GM23248 (cell line): ENCODE results near the gene ZFYVE21. TPM values are rescaled to one million over a fixed set of nuclear protein-coding genes. Genes with fewer than 3 reads are reported as not detected.

Source experiments
- DNase-seq: peaks from one replicate; pipeline ENCODE4 v3.0.0-alpha.2; 2015
- H2AFZ ChIP-seq: fragments of 200-600 bp; sonication (generic); 2 replicates; pipeline ENCODE4 v1.6.1; 2016; ENCODE audit warnings: antibody characterized with exemption
- H3F3A ChIP-seq: fragments of 200-600 bp; sonication (generic); 2 replicates; pipeline ENCODE4 v1.6.1; 2016; ENCODE audit warnings: mild to moderate bottlenecking, antibody characterized with exemption, mixed run types; ENCODE audit not compliant: insufficient read depth
- H3K27ac ChIP-seq: fragments of 200-600 bp; sonication (generic); 2 replicates; pipeline ENCODE4 v1.5.1; 2016; ENCODE audit warnings: mild to moderate bottlenecking
- H3K27me3 ChIP-seq: fragments of 200-600 bp; sonication (generic); replicated peaks from 2 replicates; pipeline ENCODE4 v1.6.1; 2016; ENCODE audit warnings: mild to moderate bottlenecking; ENCODE audit not compliant: insufficient read depth
- H3K36me3 ChIP-seq: fragments of 200-600 bp; sonication (generic); 2 replicates; pipeline ENCODE4 v1.6.1; 2016; ENCODE audit warnings: low read depth, mild to moderate bottlenecking
- H3K4me1 ChIP-seq: fragments of 200-600 bp; sonication (generic); 2 replicates; pipeline ENCODE4 v1.6.1; 2016; ENCODE audit warnings: mild to moderate bottlenecking; ENCODE audit not compliant: insufficient read depth
- H3K4me2 ChIP-seq: fragments of 200-600 bp; sonication (generic); one replicate; pipeline ENCODE4 v1.6.1; 2016; ENCODE audit warnings: mild to moderate bottlenecking; ENCODE audit not compliant: unreplicated experiment
- H3K4me3 ChIP-seq: fragments of 200-600 bp; sonication (generic); 2 replicates; pipeline ENCODE4 v1.5.1; 2016; ENCODE audit warnings: mild to moderate bottlenecking
- H3K79me2 ChIP-seq: fragments of 200-600 bp; sonication (generic); 2 replicates; pipeline ENCODE4 v1.6.1; 2016; ENCODE audit warnings: mild to moderate bottlenecking; ENCODE audit not compliant: insufficient read depth
- H3K9ac ChIP-seq: fragments of 200-600 bp; sonication (generic); 2 replicates; pipeline ENCODE4 v1.6.1; 2016; ENCODE audit warnings: mild to moderate bottlenecking
- H3K9me2 ChIP-seq: fragments of 200-600 bp; sonication (generic); 2 replicates; pipeline ENCODE4 v1.6.1; 2016; ENCODE audit warnings: mixed run types, mild to moderate bottlenecking, moderate library complexity; ENCODE audit not compliant: insufficient read depth
- H3K9me3 ChIP-seq: fragments of 200-600 bp; sonication (generic); one replicate; pipeline ENCODE4 v1.6.1; 2017; ENCODE audit warnings: low read depth
- H4K20me1 ChIP-seq: fragments of 200-600 bp; sonication (generic); 2 replicates; pipeline ENCODE4 v1.6.0; 2016; ENCODE audit not compliant: insufficient read depth
- EZH2 ChIP-seq: fragments of 200-600 bp; sonication (generic); IDR thresholded peaks from 2 replicates; pipeline ENCODE4 v1.6.1; 2018; ENCODE audit warnings: antibody characterized with exemption, mild to moderate bottlenecking; ENCODE audit not compliant: insufficient read depth, poor library complexity, severe bottlenecking
- EZH2phosphoT487 ChIP-seq: fragments of 200-600 bp; sonication (generic); IDR thresholded peaks from 2 replicates; pipeline ENCODE4 v1.6.1; 2018; ENCODE audit warnings: antibody characterized with exemption, moderate library complexity, mild to moderate bottlenecking, low read depth; ENCODE audit not compliant: insufficient read depth
- WGBS, 2 experiments: methylation state at CpG; one replicate each; pipeline ENCODE4 v1.1.6; 2015 to 2017; ENCODE audit warnings: low lambda C conversion rate in 2 of 2, low coverage in 1 of 2; ENCODE audit errors: missing lambda C conversion rate in 2 of 2; 5-methylcytosine and 5-hydroxymethylcytosine counted together
- in situ Hi-C: fragments of 300-500 bp; cut with MboI; formaldehyde crosslinking; loops from 2 replicates; pipeline ENCODE4 v1.15.0; 2020
- polyA plus RNA-seq: library from polyadenylated mRNA; unstranded; fragments of >200 nt; fragmentation: Nextera tagmentation; extraction: Ambion mirVana; gene quantifications from 2 replicates; pipeline ENCODE4 v1.2.1, GENCODE V29; 2016
- total RNA-seq: library from RNA; depleted of rRNA; stranded (reverse); fragments of >200 nt; shearing (Covaris generic); gene quantifications from 2 replicates; pipeline ENCODE4 v1.2.3, GENCODE V29; 2014

ZFYVE21 gene
- total and polyA plus RNA-seq, 2 experiments from 2014 or later = 77.4 to 112 TPM

DNA sequence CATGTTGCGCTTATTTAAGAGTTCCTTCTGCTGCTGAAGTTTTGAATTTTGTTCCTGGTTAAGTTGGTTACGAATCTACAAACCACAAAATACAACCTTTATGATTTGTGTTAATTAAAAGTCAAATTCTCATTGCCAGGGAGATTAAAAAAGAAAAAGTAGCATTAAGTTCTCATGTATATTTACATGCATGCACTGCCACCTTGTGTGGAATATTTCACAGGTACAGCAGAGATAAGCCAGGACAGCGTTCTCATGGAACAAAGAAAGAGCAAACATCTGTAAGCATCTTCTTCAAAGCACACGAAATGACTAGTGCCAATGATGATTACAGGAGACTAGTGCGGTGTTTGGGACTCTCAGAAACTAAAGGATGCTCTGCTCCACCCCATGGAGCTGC lies 34.2 kb downstream of the ZFYVE21 start:
- no peaks in the 10 kb centered on the region for H3K4me1 ChIP-seq
- TF ChIP-seq EZH2 (no peak), EZH2phosphoT487 (no peak)
- DNase-seq = no peak
- no peaks in the 10 kb centered on the region for H3K9me2 ChIP-seq
- H3K36me3 ChIP-seq = 0 out of 2 replicates have a peak, but pooled peaks cover 6% of the 10 kb centered on the region
- in situ Hi-C loops = no loop called here
- H2AFZ ChIP-seq = no peak overlapping the region
- H3K4me2 ChIP-seq = no peak overlapping the region
- H3F3A ChIP-seq = no peaks in the 10 kb centered on the region
- H4K20me1 ChIP-seq = no peaks in the 10 kb centered on the region
- no peak overlapping the region for H3K27ac ChIP-seq
- no peak overlapping the region for H3K9ac ChIP-seq
- no peaks in the 10 kb centered on the region for H3K27me3 ChIP-seq
- H3K9me3 ChIP-seq = no peaks in the 10 kb centered on the region
- H3K79me2 ChIP-seq = no peaks in the 10 kb centered on the region
- H3K4me3 ChIP-seq = no peak overlapping the region
- 79 to 80% methylated on average over 5 of the region's 5 CpGs for WGBS, 2 experiments

DNA sequence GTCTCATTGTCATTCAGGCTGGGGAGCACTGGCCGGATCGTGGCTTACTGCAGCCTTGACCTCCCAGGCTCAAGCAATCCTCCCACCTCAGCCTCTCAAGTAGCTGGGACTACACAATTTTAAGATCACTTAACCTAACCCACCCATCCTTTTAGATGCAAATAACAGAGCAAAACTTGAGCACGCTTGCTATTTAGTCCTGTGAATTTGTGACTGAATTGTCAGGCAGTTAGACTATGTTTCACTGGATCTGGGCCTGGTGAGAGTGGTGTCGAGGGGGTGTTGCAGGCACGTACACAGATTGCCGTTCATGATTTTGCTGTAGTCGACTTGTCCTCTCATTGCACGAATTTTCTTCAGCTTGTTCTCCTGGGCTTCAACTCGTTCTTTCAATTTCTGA lies 38.2 kb downstream of the ZFYVE21 start:
- H3K9me3 ChIP-seq = no peaks in the 10 kb centered on the region
- no peaks in the 10 kb centered on the region for H3F3A ChIP-seq
- TF ChIP-seq EZH2 = no peak
- no peak for TF ChIP-seq EZH2phosphoT487
- H3K36me3 ChIP-seq = 0 out of 2 replicates have a peak, but pooled peaks cover 6% of the 10 kb centered on the region
- H3K9ac ChIP-seq = no peak overlapping the region
- H4K20me1 ChIP-seq = no peaks in the 10 kb centered on the region; the same call in 1 of the 2 replicates
- no peaks in the 10 kb centered on the region for H3K79me2 ChIP-seq
- H3K27ac ChIP-seq = no peak overlapping the region
- no peak for DNase-seq
- H3K4me1 ChIP-seq = no peaks in the 10 kb centered on the region
- H2AFZ ChIP-seq = no peak overlapping the region
- 78 to 85% methylated on average over 9 of the region's 9 CpGs for WGBS, 2 experiments
- no peaks in the 10 kb centered on the region for H3K27me3 ChIP-seq
- in situ Hi-C loops = no loop called here
- no peak overlapping the region for H3K4me3 ChIP-seq
- H3K4me2 ChIP-seq = no peak overlapping the region
- H3K9me2 ChIP-seq = no peaks in the 10 kb centered on the region

- Histone ChIP-seq H3K36me3 (no peaks in the 10 kb centered on the region), H3K27me3 (no peaks in the 10 kb centered on the region), H3K4me3 (no peak overlapping the region), H2AFZ (no peak overlapping the region), H3K27ac (no peak overlapping the region), H3K9me2 (no peaks in the 10 kb centered on the region), H3K9ac (no peak overlapping the region), H3K79me2 (no peaks in the 10 kb centered on the region), H3K9me3 (no peaks in the 10 kb centered on the region), H3F3A (no peaks in the 10 kb centered on the region), H3K4me2 (no peak overlapping the region), H4K20me1 (no peaks in the 10 kb centered on the region; the same call in 1 of the 2 replicates), H3K4me1 (no peaks in the 10 kb centered on the region)
- in situ Hi-C loops = no loop called here
- no peak for DNase-seq
- 97% methylated on average over 6 of the region's 6 CpGs for WGBS, 2 experiments
- no peak for TF ChIP-seq EZH2phosphoT487
Observed at GRCh38 chr14:103755060-103755459, 39.5 kb downstream of the ZFYVE21 start.

DNA sequence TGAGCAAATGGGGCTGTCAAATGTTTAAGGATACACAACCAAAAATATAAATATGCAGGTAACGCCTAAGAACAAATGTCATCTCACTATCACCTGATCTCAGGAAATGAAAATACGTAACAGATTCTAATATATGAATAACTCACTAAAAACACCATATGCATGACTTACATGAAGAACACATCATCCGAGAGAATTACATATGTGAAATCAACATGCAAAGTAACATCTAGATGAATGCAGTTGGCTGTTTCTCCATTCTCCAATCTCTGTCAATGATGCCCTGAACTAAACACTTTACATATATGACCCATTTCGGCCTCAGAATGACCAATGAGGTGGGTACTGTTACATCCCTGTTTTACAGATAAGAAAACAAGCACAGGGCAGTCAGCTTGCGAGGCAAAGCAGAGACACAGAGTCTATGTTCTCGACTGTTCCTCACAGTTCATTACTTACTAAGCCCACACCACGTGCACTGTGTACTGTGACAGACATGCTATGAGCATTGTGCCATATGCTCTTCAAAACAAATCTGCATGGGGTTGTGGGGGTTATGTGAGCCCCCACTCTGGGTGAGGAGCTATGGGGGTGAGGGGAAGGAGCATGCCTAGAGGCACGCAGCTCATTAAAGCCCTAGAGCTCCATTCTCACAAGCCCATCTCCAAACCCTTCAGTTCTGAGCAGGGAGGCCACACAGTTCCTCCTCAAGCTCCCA lies 42.6 kb downstream of the ZFYVE21 start:
- H3K36me3 ChIP-seq = no peaks in the 10 kb centered on the region
- no peak overlapping the region for H3K4me3 ChIP-seq
- in situ Hi-C loops = no loop called here
- H3K4me2 ChIP-seq = no peak overlapping the region
- H3K9me3 ChIP-seq = no peaks in the 10 kb centered on the region
- H2AFZ ChIP-seq = no peak overlapping the region
- no peak for TF ChIP-seq EZH2phosphoT487
- no peak for TF ChIP-seq EZH2
- no peak for DNase-seq
- H3F3A ChIP-seq = no peaks in the 10 kb centered on the region
- H3K9ac ChIP-seq = no peak overlapping the region
- WGBS, 2 experiments = 88 to 90% methylated on average over 8 of the region's 8 CpGs
- no peaks in the 10 kb centered on the region for H3K79me2 ChIP-seq
- H3K9me2 ChIP-seq = no peaks in the 10 kb centered on the region
- H3K4me1 ChIP-seq = no peaks in the 10 kb centered on the region
- H4K20me1 ChIP-seq = no peaks in the 10 kb centered on the region; the same call in 1 of the 2 replicates
- no peaks in the 10 kb centered on the region for H3K27me3 ChIP-seq
- H3K27ac ChIP-seq = no peak overlapping the region

GRCh38 chr14:103762036-103762435 lies 46.4 kb downstream of the ZFYVE21 start:
- Histone ChIP-seq H3K9me3 (no peaks in the 10 kb centered on the region), H3K4me1 (no peaks in the 10 kb centered on the region), H3K36me3 (no peaks in the 10 kb centered on the region), H3K9me2 (no peaks in the 10 kb centered on the region), H2AFZ (no peak overlapping the region), H3K79me2 (no peaks in the 10 kb centered on the region), H3K27me3 (no peaks in the 10 kb centered on the region), H3K4me2 (no peak overlapping the region), H3F3A (no peaks in the 10 kb centered on the region), H3K9ac (no peak overlapping the region), H3K4me3 (no peak overlapping the region), H3K27ac (no peak overlapping the region), H4K20me1 (no peaks in the 10 kb centered on the region)
- in situ Hi-C loops = no loop called here
- TF ChIP-seq EZH2 (no peak), EZH2phosphoT487 (no peak)
- 36 to 49% methylated on average over 1 of the region's 1 CpG for WGBS, 2 experiments
- DNase-seq = peak; percentile 32
